K562 (cell line): Measurements from ENCODE around the gene ECI1. TPM values are rescaled to one million over a fixed set of nuclear protein-coding genes. Genes with fewer than 3 reads are reported as not detected.

Experiments used
- ATAC-seq: fragments of 200-7000 bp; cut with Tn5 transposase; 3 replicates; pipeline ENCODE4 v1.9.1; 2020; ENCODE audit warnings: moderate library complexity
- BruUV-seq: library from RNA; stranded (reverse); fragments of 400-500 nt; replicated peaks from 2 replicates; lab custom pipeline; 2021; lab: Mats Ljungman, UMichigan
- CTCF ChIA-PET: fragments of 300-600 bp; formaldehyde crosslinking; extraction: SDS; loops from one replicate; lab custom pipeline; 2021; ENCODE audit warnings: low intra/inter-chr PET ratio; lab: Yijun Ruan, JAX
- POLR2A ChIA-PET: fragments of 300-600, 350-650 bp; sonication (Branson Sonifier 250); formaldehyde crosslinking; extraction: SDS; loops from one replicate; lab custom pipeline; 2021; ENCODE audit warnings: antibody characterized with exemption, inconsistent platforms; lab: Yijun Ruan, JAX
- DNase-seq, 4 experiments: peaks; one replicate each; pipeline versions ENCODE4 v3.0.0 to v3.0.0-alpha.2; 2011 to 2018; ENCODE audit warnings: low spot score in 3 of 4, mixed read lengths in 3 of 4; ENCODE audit errors: extremely low read depth in 1 of 4
- FAIRE-seq: peaks from 2 replicates; lab custom pipeline; 2011; peaks lifted over from hg19 to GRCh38; lab: Jason Lieb, UNC
- H2AFZ ChIP-seq: 2 replicates; pipeline ENCODE4 v1.6.0; 2011; ENCODE audit warnings: low read depth, low read length, control low read depth, inconsistent platforms
- H3K27ac ChIP-seq: fragments of 200-600 bp; 3 replicates; pipeline ENCODE4 v1.8.0; 2011; ENCODE audit warnings: low read depth, mild to moderate bottlenecking, control low read depth, inconsistent platforms, low read length, moderate library complexity, mixed read lengths; ENCODE audit errors: extremely low read depth
- H3K27me3 ChIP-seq, 2 experiments: fragments of 300-600 bp in 1 of 2; 2 replicates in 1 of 2; 3 replicates in 1 of 2; pipeline versions ENCODE4 v1.6.0 to v1.8.0; 2011; ENCODE audit warnings: inconsistent platforms in 2 of 2, low read length in 2 of 2, mild to moderate bottlenecking in 1 of 2, mixed read lengths in 1 of 2, moderate library complexity in 1 of 2; ENCODE audit not compliant: control insufficient read depth in 2 of 2, insufficient read depth in 2 of 2
- H3K36me3 ChIP-seq: fragments of 300-600 bp; 3 replicates; pipeline ENCODE4 v1.8.0; 2011; ENCODE audit warnings: mild to moderate bottlenecking, low read length, inconsistent platforms; ENCODE audit not compliant: control insufficient read depth, insufficient read depth
- H3K4me1 ChIP-seq, 2 experiments: fragments of 200-600 bp in 1 of 2; replicated peaks in 1 of 2; 2 replicates in 1 of 2; 3 replicates in 1 of 2; pipeline versions ENCODE4 v1.5.1 to v1.8.0; 2011; ENCODE audit warnings: inconsistent platforms in 2 of 2, low read length in 2 of 2, mild to moderate bottlenecking in 1 of 2, mixed read lengths in 1 of 2, moderate library complexity in 1 of 2; ENCODE audit not compliant: control insufficient read depth in 2 of 2, insufficient read depth in 2 of 2
- H3K4me2 ChIP-seq: 2 replicates; pipeline ENCODE4 v1.6.1; 2011; ENCODE audit warnings: low read length, control low read depth, inconsistent platforms, mixed read lengths; ENCODE audit not compliant: insufficient read depth
- H3K4me3 ChIP-seq: fragments of 200-600 bp; sonication (generic), shearing (Covaris generic); 2 replicates; pipeline ENCODE4 v1.5.1; 2016; ENCODE audit warnings: control low read depth, inconsistent platforms
- H3K79me2 ChIP-seq: fragments of 200-600 bp; 3 replicates; pipeline ENCODE4 v1.8.0; 2011; ENCODE audit warnings: low read length, inconsistent platforms; ENCODE audit not compliant: control insufficient read depth, insufficient read depth
- H3K9ac ChIP-seq, 2 experiments: 2 replicates each; pipeline versions ENCODE4 v1.6.0 to v1.6.1; 2011; ENCODE audit warnings: low read depth in 2 of 2, low read length in 2 of 2, control low read depth in 1 of 2, inconsistent platforms in 1 of 2, mild to moderate bottlenecking in 1 of 2, mixed read lengths in 1 of 2; ENCODE audit not compliant: insufficient read depth in 1 of 2
- H3K9me1 ChIP-seq: one replicate; pipeline ENCODE4 v1.6.0; 2011; ENCODE audit warnings: inconsistent platforms, mild to moderate bottlenecking, low read length, moderate library complexity; ENCODE audit not compliant: control insufficient read depth, insufficient read depth
- H3K9me3 ChIP-seq: replicated peaks from 2 replicates; pipeline ENCODE4 v1.5.1; 2011; ENCODE audit warnings: low read depth, low read length, inconsistent platforms; ENCODE audit not compliant: control insufficient read depth, insufficient read depth
- H4K20me1 ChIP-seq: replicated peaks from 2 replicates; pipeline ENCODE4 v1.6.1; 2011; ENCODE audit warnings: low read length, inconsistent platforms, mixed read lengths; ENCODE audit not compliant: control insufficient read depth, insufficient read depth
- BRD4 ChIP-seq: fragments of 200-600 bp; sonication (generic); IDR thresholded peaks from 2 replicates; pipeline ENCODE4 v1.6.1; 2017; ENCODE audit warnings: inconsistent platforms
- CBX1 ChIP-seq: sonication (generic); IDR thresholded peaks from 2 replicates; pipeline ENCODE4 v1.6.1; 2016; ENCODE audit warnings: antibody characterized with exemption, low read depth, mild to moderate bottlenecking
- CTCF ChIP-seq, 3 experiments: IDR thresholded peaks in 2 of 3; conservative IDR thresholded peaks in 1 of 3; 2 replicates each; pipeline ENCODE4 v1.5.1; 2011 to 2012; ENCODE audit warnings: low read length in 3 of 3, mild to moderate bottlenecking in 3 of 3, control low read depth in 2 of 3, improper control_type of control experiment in 1 of 3, inconsistent platforms in 1 of 3, low read depth in 1 of 3, mixed read lengths in 1 of 3, moderate library complexity in 1 of 3; ENCODE audit not compliant: insufficient read depth in 2 of 3
- FOXK1 ChIP-seq: sonication (generic); formaldehyde crosslinking; IDR thresholded peaks from 2 replicates; pipeline ENCODE4 v1.8.0; 2022; ENCODE audit warnings: missing genetic modification reagents, mild to moderate bottlenecking, borderline replicate concordance
- FUS ChIP-seq: fragments of 200-400 bp; formaldehyde crosslinking; optimal IDR thresholded peaks from 2 replicates; pipeline ENCODE3; 2017; ENCODE audit warnings: low read depth, low read length
- HMGN3 ChIP-seq: IDR thresholded peaks from 2 replicates; pipeline ENCODE4 v1.6.1; 2011; ENCODE audit warnings: borderline replicate concordance, low read depth, mild to moderate bottlenecking, mixed read lengths, low read length; ENCODE audit not compliant: insufficient read length; ENCODE audit errors: extremely low read depth
- IRF9 ChIP-seq: fragments of 450-650 bp; IDR thresholded peaks from 2 replicates; pipeline ENCODE4 v1.6.1; 2016; ENCODE audit warnings: missing biosample characterization, missing genetic modification characterization
- KLF6 ChIP-seq: fragments of 250-450 bp; sonication (Bioruptor Pico); IDR thresholded peaks from 2 replicates; pipeline ENCODE4 v1.4.0; 2020; ENCODE audit warnings: mild to moderate bottlenecking, moderate library complexity, borderline replicate concordance
- MBD2 ChIP-seq: sonication (generic); IDR thresholded peaks from 2 replicates; pipeline ENCODE4 v1.6.1; 2016; ENCODE audit warnings: low read depth, borderline replicate concordance
- MYC ChIP-seq, 2 experiments: fragments of 250-450 bp in 1 of 2; sonication (Bioruptor Pico) in 1 of 2; IDR thresholded peaks; 2 replicates each; pipeline versions ENCODE4 v1.5.1 to v1.6.1; 2012 to 2021; ENCODE audit warnings: low read depth in 2 of 2, borderline replicate concordance in 1 of 2, improper control_type of control experiment in 1 of 2, low read length in 1 of 2, mild to moderate bottlenecking in 1 of 2, moderate library complexity in 1 of 2
- MYNN ChIP-seq, 2 experiments: sonication (generic); formaldehyde crosslinking in 1 of 2; IDR thresholded peaks; 2 replicates each; pipeline versions ENCODE4 v1.5.0 to v1.6.1; 2016 to 2020; ENCODE audit warnings: antibody characterized with exemption in 1 of 2, missing genetic modification reagents in 1 of 2
- PCBP1 ChIP-seq: fragments of 200-400 bp; formaldehyde crosslinking; IDR thresholded peaks from 2 replicates; pipeline ENCODE4 v1.6.1; 2018; ENCODE audit warnings: mild to moderate bottlenecking, low read depth, low read length; ENCODE audit not compliant: poor library complexity, severe bottlenecking
- RBM22 ChIP-seq: fragments of 200-400 bp; formaldehyde crosslinking; IDR thresholded peaks from 2 replicates; pipeline ENCODE4 v1.6.1; 2018; ENCODE audit warnings: low read length, low read depth; ENCODE audit not compliant: poor library complexity, severe bottlenecking
- ZBED1 ChIP-seq: IDR thresholded peaks from 2 replicates; pipeline ENCODE4 v1.6.1; 2014
- ZNF23 ChIP-seq: fragments of 250-450 bp; sonication (Bioruptor Pico); IDR thresholded peaks from 2 replicates; pipeline ENCODE4 v1.4.0; 2020; ENCODE audit warnings: mild to moderate bottlenecking
- ZNF699 ChIP-seq: fragments of 250-450 bp; sonication (Bioruptor Pico); IDR thresholded peaks from 2 replicates; pipeline ENCODE4 v1.8.0; 2021; ENCODE audit warnings: mild to moderate bottlenecking, moderate library complexity; ENCODE audit not compliant: insufficient replicate concordance
- WGBS: fragments of 100-300 bp; shearing (Covaris generic); methylation state at CpG from one replicate; pipeline ENCODE4 v1.1.6; 2016; ENCODE audit warnings: low coverage, mixed read lengths; ENCODE audit not compliant: insufficient coverage; ENCODE audit errors: missing lambda C conversion rate; 5-methylcytosine and 5-hydroxymethylcytosine counted together
- in situ Hi-C: fragments of 300-500 bp; cut with MboI; formaldehyde crosslinking; loops from 4 replicates; pipeline ENCODE4 v1.15.0; 2018; ENCODE audit warnings: inconsistent platforms, mixed read lengths
- intact Hi-C: fragments of 100-400 bp; cut with micrococcal nuclease; formaldehyde crosslinking; loops from 2 replicates; pipeline ENCODE4 v1.14.2; 2022
- polyA plus RNA-seq, 8 experiments: library from polyadenylated mRNA; depleted of rRNA in 4 of 8; stranded (reverse) in 5 of 8; unstranded in 3 of 8; fragments of >200 nt; fragmentation: Nextera tagmentation in 2 of 8; fragmentation: Illumina TruSeq in 1 of 8; extraction: Ambion mirVana in 2 of 8; extraction: Trizol in 1 of 8; gene quantifications; 2 replicates each; pipeline versions ENCODE4 v1.2.1 to v1.2.3, GENCODE V29; 2011 to 2014; ENCODE audit warnings: inconsistent platforms in 1 of 8, missing spikeins in 1 of 8
- total RNA-seq, 7 experiments: library from RNA; depleted of rRNA in 6 of 7; stranded (reverse); fragments of >200 nt in 6 of 7; fragmentation: Illumina TruSeq in 2 of 7; extraction: Trizol in 2 of 7; gene quantifications; 2 replicates each; pipeline versions ENCODE4 v1.2.1 to v1.2.3, GENCODE V29; 2011 to 2021; ENCODE audit warnings: low replicate concordance in 1 of 7
- TF ChIP-seq, protein P1 (sequence below): sonication (generic); formaldehyde crosslinking; IDR thresholded peaks from 2 replicates; pipeline ENCODE4 v1.8.1; 2023; ENCODE audit warnings: mild to moderate bottlenecking, missing genetic modification reagents

The ECI1 gene
- total and polyA plus RNA-seq, 9 of the 15 experiments (the other 6 are each of a cell fraction or from before 2014, with no cell fraction given) = 4.7 to 189 (median 54.0) TPM

DNA sequence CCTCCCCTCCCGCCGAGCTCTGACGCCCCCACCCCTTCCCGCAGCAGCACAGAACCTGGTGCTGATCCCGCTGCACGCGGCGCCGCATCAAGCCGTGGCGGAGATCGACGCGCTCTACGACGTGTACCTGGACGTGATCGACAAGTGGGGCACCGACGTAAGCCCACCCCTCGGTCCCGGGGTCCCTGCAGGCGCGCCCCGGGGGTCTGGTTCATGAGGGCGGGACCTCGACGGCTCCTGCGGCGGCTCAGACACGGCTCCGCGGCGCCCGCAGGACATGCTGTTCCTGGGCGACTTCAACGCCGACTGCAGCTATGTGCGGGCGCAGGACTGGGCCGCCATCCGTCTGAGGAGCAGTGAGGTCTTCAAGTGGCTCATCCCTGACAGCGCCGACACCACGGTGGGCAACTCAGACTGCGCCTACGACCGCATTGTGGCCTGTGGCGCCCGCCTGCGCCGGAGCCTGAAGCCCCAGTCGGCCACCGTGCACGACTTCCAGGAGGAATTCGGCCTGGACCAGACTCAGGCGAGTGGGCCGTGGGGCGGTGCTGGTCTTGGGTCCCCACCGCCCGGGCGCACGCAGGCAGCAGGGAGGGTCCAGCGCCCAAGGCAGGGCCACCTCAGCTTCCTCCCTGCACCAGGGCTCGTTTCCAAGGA, 13.8 kb downstream of the ECI1 start:
- no peaks in the 10 kb centered on the region for H3K79me2 ChIP-seq
- ChIA-PET POLR2A (interaction anchor here (0.7 to 6.6 kb wide), 3 partner anchors 10 to 22 kb away, joined by 3 to 39 read pairs (median 13); partner anchors contain the start of gene ECI1), CTCF (no interaction called here)
- no peak overlapping the region for H2AFZ ChIP-seq
- ATAC-seq = no peak
- peaks cover 0 to 52% of the 10 kb centered on the region in 2 experiments; a peak in 2 of 5 replicates for H3K4me1 ChIP-seq
- H3K9me1 ChIP-seq = no peaks in the 10 kb centered on the region
- in situ Hi-C loops (no loop called here), intact Hi-C loops (no loop called here)
- no peak overlapping the region for H3K4me3 ChIP-seq
- DNase-seq = no peak
- H3K27me3 ChIP-seq = no peaks in the 10 kb centered on the region
- H3K9ac ChIP-seq = no peak overlapping the region
- no peak overlapping the region for H3K4me2 ChIP-seq
- peaks cover 57% of the 10 kb centered on the region; the same call in 2 of the 3 replicates for H3K36me3 ChIP-seq
- no peaks in the 10 kb centered on the region for H4K20me1 ChIP-seq
- no peak overlapping the region for H3K27ac ChIP-seq
- 95% methylated on average over 19 of the region's 65 CpGs for WGBS
- no peak for FAIRE-seq
- BruUV-seq = no TSS peak
- H3K9me3 ChIP-seq = no peaks in the 10 kb centered on the region
- no peak for TF ChIP-seq ZBED1
- TF ChIP-seq IRF9 (tag) = no peak
- no peak for TF ChIP-seq MBD2
- TF ChIP-seq BRD4 = no peak
- TF ChIP-seq ZNF23 = no peak
- no peak for TF ChIP-seq ZNF699 (CRISPR knock-in tag)
- TF ChIP-seq CBX1 = no peak
- peak; percentile 31 for TF ChIP-seq FUS
- TF ChIP-seq FOXK1 (CRISPR knock-in tag) = no peak
- TF ChIP-seq, protein P1, sequence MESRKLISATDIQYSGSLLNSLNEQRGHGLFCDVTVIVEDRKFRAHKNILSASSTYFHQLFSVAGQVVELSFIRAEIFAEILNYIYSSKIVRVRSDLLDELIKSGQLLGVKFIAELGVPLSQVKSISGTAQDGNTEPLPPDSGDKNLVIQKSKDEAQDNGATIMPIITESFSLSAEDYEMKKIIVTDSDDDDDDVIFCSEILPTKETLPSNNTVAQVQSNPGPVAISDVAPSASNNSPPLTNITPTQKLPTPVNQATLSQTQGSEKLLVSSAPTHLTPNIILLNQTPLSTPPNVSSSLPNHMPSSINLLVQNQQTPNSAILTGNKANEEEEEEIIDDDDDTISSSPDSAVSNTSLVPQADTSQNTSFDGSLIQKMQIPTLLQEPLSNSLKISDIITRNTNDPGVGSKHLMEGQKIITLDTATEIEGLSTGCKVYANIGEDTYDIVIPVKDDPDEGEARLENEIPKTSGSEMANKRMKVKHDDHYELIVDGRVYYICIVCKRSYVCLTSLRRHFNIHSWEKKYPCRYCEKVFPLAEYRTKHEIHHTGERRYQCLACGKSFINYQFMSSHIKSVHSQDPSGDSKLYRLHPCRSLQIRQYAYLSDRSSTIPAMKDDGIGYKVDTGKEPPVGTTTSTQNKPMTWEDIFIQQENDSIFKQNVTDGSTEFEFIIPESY (CRISPR knock-in tag) = peak; percentile 94
- peak; percentile 58 for TF ChIP-seq HMGN3
- no peak for TF ChIP-seq KLF6 (CRISPR knock-in tag)
- peak; percentile 85 for TF ChIP-seq RBM22
- TF ChIP-seq MYC (IDR thresholded peaks at IDR 0.05; ENCODE audit: low read depth, low read length) = no peak
- no peak for TF ChIP-seq MYC (CRISPR knock-in tag; IDR thresholded peaks at IDR 0.05; ENCODE audit: borderline replicate concordance, low read depth)
- TF ChIP-seq PCBP1 = peak; percentile 53
- TF ChIP-seq CTCF (IDR thresholded peaks at IDR 0.05 in 2 of 3, conservative IDR thresholded peaks at IDR 0.05 in 1 of 3; ENCODE audit: insufficient read depth in 2 of 3, low read depth in 1 of 3, low read length in 3 of 3) = no peak
- TF ChIP-seq MYNN (IDR thresholded peaks at IDR 0.05) = peak; percentile 28; the same call in 1 of the 2 replicates
- TF ChIP-seq MYNN (CRISPR knock-in tag; IDR thresholded peaks at IDR 0.05) = no peak
